CD4-positive, alpha-beta T cell treated with Interleukin-1 beta for 1 hour (primary cell): ENCODE data around the gene LMO1.

Experiments used
- DNase-seq, 2 donors: peaks; one replicate each; pipeline ENCODE4 v3.0.0-alpha.2; 2020 to 2022

LMO1 gene

DNA sequence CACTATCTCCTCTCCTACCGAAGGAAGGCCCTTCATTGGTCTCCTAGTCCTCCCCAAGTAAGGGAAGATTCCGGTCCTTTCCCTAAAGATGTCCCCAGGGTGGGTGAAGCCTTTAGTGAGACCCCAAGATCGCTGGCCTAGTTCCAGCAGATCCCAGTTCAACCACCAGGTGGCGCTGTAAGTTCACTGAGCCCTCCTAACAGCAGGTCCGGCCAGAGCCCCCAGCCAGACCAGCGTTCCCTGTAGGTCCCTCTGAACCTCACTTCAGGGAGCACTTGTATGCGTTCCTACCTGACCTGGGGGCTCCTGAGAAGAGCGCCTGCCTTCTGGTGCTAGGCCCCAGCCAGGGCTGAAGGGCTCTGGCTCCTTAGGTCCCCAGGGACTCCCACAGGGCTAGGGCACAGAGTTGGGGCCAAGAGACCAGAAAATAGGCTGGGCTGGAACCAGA is 38.1 kb downstream of the LMO1 start:
- DNase-seq = peak; percentile 55 to 58

DNA sequence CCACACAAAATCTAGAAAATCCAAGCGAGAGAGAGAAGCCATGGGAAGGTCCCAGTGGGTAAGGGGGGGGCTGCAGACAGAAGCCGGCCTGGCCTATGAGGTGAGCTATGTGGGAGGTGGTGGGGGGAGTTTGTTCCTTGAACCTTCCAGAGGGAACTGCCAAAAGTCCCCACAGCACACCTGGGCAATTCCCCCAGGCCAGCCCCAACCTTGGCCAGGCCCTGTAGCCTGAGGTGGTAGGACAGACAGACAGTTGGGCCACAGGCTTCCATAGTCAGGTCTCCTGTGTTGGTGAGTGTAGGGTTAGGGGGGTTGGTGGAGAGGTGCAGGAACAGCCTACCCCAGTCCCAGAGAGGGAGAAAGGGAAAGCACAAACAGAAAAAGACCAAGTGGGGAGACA is 39.0 kb downstream of the LMO1 start:
- DNase-seq = no peak

DNA sequence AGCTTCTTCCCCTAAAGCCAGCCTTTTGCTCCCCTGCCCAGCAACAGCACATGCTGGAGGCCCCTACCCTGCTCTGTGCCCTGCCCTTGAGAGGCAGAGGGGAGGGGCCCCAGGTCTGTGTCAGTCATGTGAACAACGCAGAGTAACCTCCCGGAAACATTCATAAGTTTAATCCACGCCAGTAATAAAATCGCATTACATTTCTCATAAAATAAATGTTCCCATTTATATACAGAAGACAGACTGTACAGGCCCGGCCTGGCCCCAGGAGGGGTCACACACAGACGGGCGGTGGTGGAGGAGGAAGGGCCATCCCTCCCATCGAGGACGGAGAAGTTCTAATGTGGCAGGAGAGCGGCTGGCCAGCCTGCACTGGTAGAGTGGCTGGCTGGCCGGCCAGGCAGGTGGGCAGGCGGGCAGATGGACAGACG is 39.5 kb downstream of the LMO1 start:
- DNase-seq = no peak

DNA sequence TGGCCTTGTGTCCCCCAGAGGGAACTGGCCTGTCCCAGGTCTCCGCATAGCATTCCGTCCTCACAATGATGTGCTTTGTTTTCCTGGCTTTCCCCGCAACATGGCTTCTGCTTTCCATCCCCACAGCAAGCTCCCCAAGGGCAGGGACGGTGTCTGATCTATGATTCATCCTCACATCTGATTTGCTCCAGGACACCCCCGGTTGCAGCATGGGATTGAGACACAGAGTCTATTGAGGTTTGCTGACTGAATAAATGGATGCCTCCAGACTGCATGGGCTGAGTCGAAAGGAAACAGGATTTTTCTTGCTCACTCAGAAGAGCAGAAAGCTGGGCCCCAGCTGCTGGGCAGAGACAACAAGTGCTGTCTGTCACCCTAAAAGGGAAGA is 40.2 kb downstream of the LMO1 start:
- no peak for DNase-seq

DNA sequence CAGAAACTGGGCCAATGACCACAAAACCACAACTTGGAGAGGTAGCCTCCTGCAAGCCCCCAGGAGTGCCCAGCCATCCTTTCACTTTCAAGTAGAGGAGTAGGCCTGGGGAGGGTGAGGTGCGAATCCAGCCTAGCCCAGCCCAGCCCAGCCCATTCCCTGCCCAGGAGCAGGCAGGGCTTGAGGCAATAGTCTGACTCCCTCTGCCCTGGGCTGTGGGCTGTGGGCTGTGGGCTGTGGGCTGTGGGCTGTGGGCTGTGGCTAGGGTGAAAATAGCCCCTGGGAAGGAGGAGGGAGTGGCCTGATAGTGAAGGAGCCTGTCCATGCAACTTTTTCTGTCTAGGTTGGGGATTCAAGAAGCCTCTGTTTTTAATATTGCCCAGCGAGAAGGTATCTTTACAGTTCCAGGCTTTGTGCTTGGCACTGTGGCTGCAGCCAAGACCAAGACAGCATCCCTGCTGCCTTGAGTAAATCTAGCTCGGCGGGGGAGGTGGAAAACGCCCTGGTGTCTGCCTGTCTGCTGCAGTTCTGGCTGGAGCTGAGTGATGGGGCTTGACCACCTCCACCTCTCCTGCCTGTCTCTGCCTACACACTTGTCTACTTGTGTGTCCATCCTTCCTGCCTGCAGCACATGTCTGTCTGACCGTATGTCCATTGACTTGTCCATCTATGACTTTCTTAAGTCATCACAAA is 40.7 kb downstream of the LMO1 start:
- DNase-seq = no peak

DNA sequence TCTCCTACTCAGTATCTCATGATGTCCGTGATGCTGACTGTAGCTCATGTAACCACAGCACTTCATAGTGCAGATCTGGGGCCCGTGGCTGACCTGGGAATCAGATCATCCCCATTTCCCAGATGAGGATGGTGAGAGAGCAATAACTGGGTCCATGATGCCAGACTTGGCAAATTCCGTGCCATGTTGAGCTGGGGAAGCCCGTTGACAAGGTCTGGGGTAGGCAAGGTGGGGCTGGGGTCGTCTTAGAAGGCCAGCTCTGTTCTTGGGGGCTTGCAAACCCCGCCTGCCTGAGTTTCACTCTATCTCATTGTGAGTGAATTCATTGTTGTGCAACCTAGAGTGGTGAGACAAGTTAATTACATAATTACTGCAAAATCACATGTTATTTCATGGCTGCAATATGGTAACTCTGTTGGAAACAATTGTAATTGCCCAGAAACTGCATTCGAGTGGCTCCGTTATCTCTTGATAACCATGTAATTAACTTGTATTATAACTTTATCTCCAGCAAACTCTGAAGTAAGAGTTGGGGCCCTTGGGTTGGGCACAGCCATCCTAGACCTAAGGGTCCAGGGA is 41.7 kb downstream of the LMO1 start:
- no peak for DNase-seq

DNA sequence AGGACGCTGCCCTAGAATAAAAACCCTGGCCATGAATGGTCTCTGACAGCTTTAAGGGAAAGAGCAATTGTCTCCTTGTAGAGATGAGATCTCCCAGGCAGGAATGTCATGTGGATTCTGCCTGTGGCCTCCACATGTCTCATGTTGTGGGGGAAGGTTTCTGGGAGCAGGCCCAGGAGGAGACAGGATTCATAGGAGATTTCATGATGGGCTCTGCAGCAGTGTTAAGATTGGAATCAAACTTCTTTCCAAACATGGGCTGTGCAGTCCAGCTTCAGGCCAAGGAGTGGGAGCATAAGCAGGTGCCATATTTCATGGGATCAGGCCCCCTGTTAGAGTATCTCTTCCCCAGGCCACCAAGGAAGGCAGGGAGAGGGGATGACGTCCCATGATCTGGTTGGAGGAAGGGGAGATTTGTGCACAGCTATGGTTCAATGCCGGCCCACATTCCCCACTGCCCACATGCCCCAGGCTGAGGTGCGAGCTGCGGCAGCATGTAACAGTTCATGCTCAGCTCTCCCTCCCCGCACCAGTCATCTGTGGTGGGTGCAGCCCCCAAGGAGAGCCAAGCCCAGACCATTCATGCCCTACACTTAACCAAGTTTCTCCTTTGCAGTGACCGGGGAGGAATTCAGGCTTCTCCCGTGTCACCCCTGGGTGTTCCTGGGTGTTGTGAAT is 42.5 kb downstream of the LMO1 start:
- no peak for DNase-seq

DNA sequence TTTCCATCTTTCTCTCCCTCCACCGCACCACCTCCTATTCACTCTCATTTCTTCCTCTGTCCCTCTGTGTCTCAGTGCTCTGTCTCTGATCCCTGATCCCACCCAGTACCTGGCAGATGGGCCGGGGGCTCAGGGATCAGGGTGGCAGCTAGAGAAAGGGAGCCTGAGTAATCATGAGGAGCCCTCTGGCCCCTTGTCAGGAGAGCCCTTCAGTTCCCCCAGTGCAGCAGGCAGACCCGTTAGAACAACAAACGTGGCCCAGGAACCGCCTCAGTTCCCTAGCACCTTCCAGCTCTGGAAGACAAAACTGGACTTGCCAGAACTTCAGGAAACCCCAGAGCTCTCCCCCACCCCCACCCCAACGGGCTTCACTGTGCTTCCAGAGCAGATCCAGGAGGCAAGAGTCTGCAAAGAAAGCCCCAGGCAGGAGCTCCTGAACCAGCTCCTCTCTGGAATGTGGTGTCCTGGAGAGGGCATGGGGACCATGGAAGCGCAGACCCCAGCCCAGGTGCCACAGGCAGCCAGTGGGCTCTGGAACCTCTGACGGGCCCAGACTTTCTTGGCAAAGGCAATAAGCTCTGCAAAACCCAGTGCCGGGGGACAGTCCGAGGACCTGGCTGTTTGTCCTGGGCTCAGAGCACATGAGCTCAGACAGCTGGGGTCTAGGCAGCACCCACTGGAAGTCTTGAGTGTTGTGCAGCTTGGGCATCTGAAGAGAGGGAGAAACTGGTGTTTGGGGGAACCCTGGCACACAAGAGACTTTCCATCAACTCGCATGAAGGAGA is 43.2 kb downstream of the LMO1 start:
- no peak for DNase-seq

DNA sequence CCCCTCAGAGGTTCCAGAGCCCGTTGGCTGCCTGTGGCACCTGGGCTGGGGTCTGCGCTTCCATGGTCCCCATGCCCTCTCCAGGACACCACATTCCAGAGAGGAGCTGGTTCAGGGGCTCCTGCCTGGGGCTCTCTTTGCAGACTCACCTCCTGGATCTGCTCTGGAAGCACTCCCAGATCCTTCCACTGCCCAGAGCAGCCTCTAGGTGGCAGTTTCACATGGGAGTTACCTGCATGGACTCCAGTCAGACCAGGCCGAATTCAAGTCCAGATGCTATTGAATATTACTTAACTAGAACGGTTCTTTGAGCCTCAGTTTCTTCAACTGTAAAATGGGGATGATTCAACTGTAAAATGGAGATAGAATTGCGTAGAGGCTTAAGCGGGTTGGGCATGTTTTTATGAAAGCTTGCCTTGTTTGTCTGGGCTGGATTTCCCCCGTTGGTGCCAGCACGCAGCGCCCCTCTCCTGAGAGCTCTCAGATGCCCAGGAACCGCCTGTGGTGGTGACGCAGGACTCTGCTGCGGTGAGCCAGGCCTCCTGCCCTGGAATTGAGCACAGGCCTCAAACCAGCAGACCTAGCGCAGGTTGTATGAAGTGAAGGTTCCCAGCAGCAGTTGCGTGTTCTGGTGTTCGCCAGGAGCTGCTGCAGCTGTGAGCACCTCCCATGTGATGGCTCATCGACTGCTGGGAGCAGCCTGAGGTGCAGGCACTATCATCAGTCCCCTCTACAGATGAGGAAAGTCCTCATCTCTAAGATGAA is 44.2 kb downstream of the LMO1 start:
- DNase-seq = no peak

DNA sequence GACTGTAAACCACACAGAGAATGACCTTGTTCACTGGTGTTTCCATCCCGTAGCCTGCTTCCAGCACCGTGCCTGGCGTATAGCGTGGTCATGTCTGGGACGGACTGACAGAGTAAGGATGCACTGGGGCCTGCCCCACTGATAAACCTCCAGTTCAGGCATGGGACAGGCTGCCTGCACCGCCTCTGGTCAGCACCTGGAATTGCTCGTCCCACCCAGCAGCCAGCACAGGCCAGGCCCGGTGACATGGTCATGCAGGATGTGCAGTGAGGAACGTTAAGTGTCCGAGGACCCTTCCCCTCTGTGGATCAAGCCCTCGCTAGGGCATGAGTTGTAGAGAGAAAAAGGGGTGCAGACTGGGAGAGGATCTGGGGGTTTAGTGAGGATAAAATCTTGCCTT is 44.8 kb downstream of the LMO1 start:
- DNase-seq = no peak

DNA sequence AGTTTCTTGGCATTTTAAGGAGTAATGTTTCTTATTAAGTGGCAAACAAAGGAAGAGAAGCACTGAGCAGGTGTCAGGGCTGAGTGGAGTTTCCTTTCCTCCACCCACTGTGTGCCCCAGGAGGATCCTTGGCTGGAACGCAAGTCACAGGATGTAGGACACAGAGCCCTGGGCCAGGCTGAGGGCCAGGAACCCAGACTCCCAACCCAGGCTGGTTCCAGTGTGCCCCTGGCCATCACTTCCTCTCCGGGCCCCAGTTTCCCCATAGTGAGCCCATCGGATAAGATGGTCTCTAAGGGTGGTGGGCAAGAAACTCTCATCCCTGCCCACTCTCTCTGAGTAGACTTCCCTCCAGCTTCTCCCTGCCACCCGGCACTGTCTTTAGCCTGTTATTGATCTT is 45.3 kb downstream of the LMO1 start:
- DNase-seq = no peak

DNA sequence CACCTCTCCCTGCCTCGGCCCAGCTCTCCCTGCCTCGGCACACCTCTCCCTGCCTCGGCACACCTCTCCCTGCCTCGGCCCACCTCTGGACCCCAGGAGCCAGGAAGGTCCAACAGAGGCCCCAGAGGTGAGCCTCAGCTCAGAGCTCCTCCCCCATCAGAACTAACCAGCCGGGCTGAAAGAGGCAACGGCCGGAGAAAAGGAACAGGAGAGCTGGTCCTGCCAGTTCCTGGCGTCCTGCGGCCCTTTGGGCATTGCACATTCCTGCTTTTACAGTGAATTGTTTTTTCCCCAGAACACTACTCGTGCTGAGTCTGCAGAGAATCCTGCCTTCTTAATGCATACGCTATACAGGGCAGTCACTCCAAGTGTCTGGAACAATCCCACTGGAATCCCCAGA is 45.8 kb downstream of the LMO1 start:
- no peak for DNase-seq

DNA sequence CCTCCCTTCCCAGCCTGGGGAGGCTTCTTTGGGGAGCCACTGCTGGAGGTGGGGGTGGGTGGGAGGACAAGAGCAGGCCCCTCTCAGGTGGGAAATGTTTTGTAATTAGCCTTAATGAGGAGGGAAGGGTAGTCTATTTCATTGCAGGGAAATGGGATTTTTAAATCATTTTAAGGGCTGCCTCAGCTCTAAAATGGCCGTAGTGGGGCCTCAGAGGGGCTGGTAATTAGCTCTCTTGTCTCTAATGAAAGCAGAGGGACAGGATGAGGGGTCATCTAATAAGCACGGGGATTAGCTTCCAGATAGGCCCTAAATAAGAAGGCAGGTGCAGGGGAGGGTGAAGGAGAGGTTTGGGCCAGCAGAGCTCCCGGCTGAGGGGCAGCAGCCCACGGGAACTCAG is 46.5 kb downstream of the LMO1 start:
- DNase-seq = no peak

DNA sequence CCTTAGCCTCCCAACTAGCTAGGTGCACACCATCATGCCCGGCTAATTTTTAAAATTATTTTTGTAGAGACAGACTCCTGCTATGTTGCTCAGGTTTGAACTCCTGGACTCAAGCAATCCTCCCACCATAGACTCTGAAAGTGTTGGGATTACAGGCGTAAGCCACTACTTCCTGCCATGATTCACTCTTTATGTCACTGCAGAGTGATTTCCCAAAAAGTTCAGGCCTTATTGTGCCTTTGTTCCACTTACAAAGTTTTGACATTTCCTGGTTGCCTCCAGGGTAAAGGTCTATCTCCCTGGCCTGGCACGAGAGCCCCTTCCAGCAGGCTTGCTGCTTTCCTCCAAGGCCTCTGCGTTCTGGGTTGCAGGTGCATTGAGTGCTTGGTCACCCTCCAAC is 50.3 kb downstream of the LMO1 start:
- DNase-seq = no peak

DNA sequence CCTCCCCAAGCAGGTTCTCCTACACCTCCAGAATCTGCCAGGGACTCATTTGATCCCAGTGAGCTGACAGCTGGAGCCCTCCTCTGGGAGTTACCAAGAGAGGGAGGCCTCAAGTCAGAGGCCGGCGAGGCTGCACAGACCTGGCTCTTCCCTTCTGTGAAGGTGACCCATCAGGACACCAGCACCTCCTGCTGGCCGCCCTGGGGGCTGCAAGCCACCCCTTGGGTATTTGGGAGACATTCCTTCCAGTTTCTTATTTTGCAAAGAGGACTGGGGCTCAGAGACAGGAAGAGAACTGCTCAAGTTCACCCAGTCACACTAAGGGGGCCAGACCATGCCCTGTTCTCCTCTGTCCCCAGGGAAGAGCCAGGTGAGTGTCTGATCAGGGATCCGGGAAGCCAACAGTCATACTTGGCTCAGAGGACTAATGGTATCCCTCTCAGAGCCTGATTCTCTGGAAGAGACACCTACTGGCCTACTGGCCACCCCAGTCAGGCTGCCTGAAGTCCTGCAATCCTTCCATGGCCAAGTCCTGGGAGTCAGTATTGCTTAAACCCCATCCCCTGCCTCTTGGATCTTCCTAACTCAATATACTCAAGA is 54.4 kb downstream of the LMO1 start:
- DNase-seq = peak in 1 of 2 donors; percentile 49

DNA sequence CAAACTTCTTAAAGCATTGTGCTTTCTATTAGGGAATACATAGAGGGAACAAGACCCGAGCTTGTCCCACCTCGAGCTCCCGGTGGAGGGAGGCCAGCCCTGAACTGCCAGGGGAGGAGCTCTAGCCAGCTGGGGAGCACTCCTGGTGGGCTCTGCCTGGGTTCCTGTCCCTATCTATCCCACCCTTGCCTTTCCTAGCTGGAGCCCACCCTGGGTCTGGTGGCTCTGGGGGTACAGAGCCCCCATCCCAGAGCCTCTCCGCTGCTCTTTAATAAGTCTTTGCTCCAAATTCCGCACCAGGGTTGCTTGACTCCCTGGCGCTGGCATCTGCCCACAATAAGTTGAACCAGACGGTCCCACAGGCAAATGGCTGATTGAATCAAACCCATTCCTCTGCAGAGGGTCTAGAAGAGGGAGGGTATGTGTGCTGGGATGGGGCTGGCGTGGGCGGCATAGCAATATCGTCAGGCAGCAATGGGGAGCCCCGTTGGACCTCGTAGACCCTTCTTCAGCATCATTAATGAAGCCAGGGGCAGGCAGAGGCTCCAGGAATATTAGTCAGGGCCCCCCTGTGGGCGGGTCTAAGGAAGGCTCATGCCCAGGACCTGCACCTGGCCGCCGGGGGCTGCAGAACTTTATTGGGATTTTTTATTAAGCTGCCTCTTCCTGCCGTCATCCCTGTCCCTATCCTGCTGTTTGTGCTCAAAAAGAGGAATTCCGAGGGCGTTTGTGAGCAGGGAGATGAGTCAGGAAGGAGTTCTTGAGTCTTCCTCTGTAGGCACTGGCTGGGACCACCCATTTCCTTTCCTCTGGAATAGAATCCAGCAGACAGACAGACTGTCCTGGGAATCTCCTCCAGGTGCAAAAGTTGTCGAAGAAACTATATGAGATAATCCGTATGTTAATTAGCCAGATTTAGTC is 56.3 kb downstream of the LMO1 start:
- no peak for DNase-seq

DNA sequence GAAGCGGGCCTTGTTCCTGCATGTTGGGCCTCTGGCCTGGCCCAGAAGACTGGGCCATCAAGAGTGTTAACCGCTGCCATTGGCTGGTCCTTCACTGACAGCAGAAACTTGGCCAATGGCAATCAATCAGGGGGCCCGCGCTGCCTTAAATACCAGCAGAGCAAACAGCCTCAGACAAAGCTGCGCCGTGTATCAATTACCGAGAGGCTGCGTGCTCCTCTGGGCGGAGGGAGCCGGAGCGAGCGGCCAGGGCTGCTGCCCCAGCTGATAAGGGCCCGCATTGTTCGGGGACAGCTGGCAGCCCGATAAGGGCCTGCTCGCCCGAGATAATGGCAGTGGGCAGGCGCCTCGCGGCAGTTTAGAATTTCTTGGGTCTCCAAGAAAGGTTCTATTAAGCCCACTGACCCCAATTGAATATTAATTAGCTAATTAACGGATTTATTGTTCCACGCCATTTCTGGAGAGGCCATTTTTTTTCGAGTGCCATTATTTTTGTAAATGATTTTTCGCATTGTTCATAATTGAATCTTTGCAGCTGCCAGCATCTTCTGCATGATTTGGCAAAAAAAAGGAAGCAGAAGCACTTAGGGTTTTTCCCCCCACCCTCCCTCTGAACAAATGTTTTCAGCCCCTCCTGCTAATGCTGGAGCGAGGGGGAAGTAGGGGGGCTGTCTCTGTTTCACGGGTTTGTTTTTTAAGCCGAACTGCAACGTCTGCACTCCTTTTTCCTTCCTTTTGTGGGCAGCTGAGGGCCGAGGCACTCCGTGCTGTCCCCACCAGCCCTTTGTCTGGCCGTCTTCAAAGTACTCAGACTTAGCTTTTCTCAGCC is 57.2 kb downstream of the LMO1 start:
- peak in 1 of 2 donors; percentile 36 for DNase-seq

DNA sequence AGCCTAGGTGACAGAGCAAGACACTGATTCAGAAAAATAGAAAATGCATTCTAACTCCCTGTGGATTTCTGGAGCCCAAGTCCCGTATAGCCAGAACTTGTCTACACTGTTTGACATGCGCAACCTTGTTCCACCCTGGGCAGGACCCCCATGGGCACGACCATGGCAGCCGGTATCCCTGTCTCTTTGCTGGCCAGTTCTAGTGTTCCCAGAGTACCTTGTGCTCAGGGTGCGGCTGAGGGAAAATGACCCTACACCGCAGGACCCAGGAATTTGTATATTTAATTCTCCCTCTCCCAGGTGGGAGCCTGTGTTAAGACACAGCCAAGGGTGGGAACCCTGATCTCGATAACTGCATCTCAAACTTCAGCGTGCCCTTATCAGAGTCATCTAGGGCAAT is 58.1 kb downstream of the LMO1 start:
- no peak for DNase-seq

DNA sequence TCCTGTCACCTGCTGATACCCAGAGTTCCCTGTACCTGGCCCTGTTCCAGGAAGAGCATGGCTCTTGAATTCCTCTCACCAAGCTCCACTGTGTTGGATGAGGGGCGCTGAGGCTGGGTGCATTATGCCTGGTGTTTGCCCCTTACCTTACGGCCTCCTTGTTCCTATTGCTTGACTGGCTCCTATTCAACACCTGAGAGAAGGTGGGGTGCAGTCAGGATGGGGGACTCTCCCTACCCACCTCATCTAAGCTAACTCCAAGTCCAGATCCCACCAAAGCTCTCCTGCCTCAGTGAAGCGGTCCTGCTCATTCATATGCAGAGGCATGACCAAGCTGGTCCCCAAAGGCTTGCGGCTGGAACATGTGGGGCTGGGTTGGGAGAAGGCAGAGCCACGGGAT is 59.1 kb downstream of the LMO1 start:
- DNase-seq = no peak

DNA sequence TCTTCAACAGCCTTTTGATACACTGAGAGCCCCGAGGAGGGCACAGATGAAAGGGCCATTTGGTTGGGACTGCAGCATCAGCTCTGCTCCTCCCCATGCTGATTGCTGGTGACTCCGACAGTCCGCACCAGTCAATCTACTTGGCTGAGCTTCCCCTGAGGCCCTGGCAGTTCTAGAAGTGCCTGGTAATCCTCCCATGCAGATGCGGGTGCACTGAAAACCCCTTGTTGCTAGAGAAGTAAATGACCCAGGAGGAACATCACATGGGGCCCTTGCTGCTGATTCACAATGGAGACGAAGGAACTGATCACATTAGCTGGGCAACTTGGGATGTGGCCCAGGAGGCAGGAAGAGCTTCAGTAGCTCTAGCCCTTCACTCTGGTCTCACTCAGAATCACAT is 59.7 kb downstream of the LMO1 start:
- no peak for DNase-seq

DNA sequence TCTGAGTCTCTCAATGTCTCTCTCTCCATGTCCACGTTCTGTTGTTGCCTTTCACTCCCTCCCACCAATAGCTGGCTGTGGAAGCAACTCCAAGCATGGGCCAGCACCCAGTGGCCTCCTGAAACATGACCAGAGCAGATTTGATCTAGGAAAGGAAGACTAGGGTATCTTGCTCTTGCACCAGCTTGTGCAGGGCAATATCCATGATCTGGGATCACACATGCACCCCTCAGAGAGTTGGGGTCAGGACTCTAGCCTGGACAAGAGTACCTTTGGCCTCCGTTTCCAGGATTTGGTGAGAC is 60.3 kb downstream of the LMO1 start:
- DNase-seq = no peak
